Mucosa of descending colon (tissue), 3 donors: Measurements from ENCODE around the gene SLC66A2. TPM values are rescaled to one million over a fixed set of nuclear protein-coding genes. Genes with fewer than 3 reads are reported as not detected.

Experiments
- ATAC-seq: fragments of 200-7000 bp; cut with Tn5 transposase; one replicate; pipeline ENCODE4 v1.9.1; 2020; ENCODE audit warnings: mild to moderate bottlenecking, moderate library complexity
- DNase-seq, 3 donors: peaks; one replicate each; pipeline ENCODE4 v3.0.0-alpha.2; 2020
- H3K36me3 ChIP-seq: fragments of 200-600 bp; one replicate; pipeline ENCODE4 v1.8.0; 2021; ENCODE audit warnings: low read depth, mild to moderate bottlenecking
- H3K4me1 ChIP-seq: fragments of 200-600 bp; one replicate; pipeline ENCODE4 v1.8.0; 2021; ENCODE audit warnings: low read depth, mild to moderate bottlenecking
- H3K4me3 ChIP-seq: fragments of 200-600 bp; one replicate; pipeline ENCODE4 v1.8.0; 2021; ENCODE audit warnings: mild to moderate bottlenecking
- H3K9me3 ChIP-seq: fragments of 200-600 bp; one replicate; pipeline ENCODE4 v1.8.0; 2021; ENCODE audit warnings: mild to moderate bottlenecking
- CTCF ChIP-seq: fragments of 200-600 bp; IDR thresholded peaks from one replicate; pipeline ENCODE4 v1.8.0; 2022; ENCODE audit warnings: antibody characterized with exemption, mild to moderate bottlenecking
- intact Hi-C, 2 donors: fragments of 100-400 bp; cut with DNase I in 1 of 2; cut with micrococcal nuclease in 1 of 2; formaldehyde crosslinking; loops; one replicate each; pipeline versions ENCODE4 v1.11.0 to v1.11.1; 2022; cut with DNase I, micrococcal nuclease
- total RNA-seq, 3 donors: library from RNA; stranded (reverse); fragmentation: NEBNext Ultra II Directional in 2 of 3; extraction: Animal tissue kit (Norgen Biotek cat#: 25700) in 2 of 3; gene quantifications; one replicate each; pipeline versions ENCODE4 v1.2.1 to v1.2.4, GENCODE V29; 2021 to 2023
- donor health status: DM: no; HTN: no; CAD: no; lungs with moderate emphysema.
- donor health status: DM: no; HTN: no; CAD: no.
- donor health status: DM: no; HTN: yes; CAD: no.

SLC66A2 gene
- total RNA-seq, 3 donors from 2014 or later, result 54.5 to 90.1 (median 68.6) TPM

DNA sequence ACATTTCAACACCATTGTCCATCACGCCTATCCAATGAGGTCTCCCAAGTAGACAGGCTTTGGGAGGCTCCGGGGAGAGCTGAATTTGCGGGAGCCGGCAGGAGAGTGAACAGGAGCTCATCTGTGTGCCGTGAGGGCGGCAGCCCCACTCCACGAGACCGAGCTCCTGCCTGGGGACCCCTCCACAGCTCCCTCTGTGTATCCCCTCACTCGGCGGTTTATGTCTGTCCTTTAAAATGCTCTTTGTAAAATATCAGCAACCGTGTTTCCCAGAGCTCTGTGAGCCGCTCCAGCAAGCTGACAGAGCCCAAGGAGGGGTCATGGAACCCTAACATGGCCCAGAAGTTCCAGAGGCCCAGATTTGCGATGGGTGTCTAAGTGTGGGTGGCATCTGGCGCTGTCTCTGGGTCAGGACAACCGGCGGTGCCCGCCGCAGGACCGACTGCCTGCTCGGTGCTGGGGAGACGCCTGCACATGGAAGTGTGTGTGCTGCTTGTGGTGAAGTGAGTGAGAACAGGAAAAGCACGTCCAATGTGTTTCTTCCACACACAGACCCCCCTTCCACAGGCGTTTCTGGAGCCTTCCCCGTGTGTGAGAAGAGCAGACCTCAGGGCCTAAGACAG is 34.8 kb downstream of the SLC66A2 start:
- no peak overlapping the region for H3K4me3 ChIP-seq
- intact Hi-C loops, result no loop called here
- no peak for TF ChIP-seq CTCF
- no peaks in the 10 kb centered on the region for H3K9me3 ChIP-seq
- H3K4me1 ChIP-seq, result no peaks in the 10 kb centered on the region
- DNase-seq (peak in 2 of 3 donors; percentile 0 to 7), ATAC-seq (no peak)
- H3K36me3 ChIP-seq, result peaks cover 7% of the 10 kb centered on the region

DNA sequence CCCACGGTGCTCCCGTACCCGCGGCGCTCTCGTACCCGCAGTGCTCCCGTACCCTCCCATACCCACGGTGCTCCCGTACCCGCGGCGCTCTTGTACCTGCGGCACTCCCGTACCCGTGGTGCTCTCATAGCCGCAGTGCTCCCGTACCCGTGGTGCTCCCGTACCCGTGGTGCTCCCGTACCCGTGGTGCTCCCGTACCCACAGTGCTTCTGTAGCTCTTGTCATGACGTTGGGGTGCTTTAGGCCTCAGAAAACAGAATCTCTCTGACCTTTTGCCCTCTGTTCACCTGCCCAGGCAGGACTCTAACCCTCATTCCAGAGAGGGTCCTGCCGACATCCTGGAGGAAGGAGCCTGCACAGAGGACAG is 35.3 kb downstream of the SLC66A2 start:
- Histone ChIP-seq H3K9me3 (no peaks in the 10 kb centered on the region), H3K36me3 (peaks cover 7% of the 10 kb centered on the region)

GRCh38 chr18:79915161-79916127 is 36.0 kb downstream of the SLC66A2 start:
- Histone ChIP-seq H3K4me3 (no peak overlapping the region), H3K9me3 (no peaks in the 10 kb centered on the region), H3K4me1 (no peaks in the 10 kb centered on the region), H3K36me3 (peaks cover 7% of the 10 kb centered on the region)
- TF ChIP-seq CTCF, result no peak
- intact Hi-C loops, result no loop called here
- DNase-seq (peak in 2 of 3 donors; percentile 1 to 13), ATAC-seq (no peak)

More for the DNA sequence above, 35.3 kb downstream of the SLC66A2 start:
- intact Hi-C loops, result no loop called here
- Histone ChIP-seq H3K4me1 (no peaks in the 10 kb centered on the region), H3K4me3 (no peak overlapping the region)
- no peak for TF ChIP-seq CTCF
- DNase-seq, result no peak
- no peak for ATAC-seq

GRCh38 chr18:79914614-79915160 is 36.8 kb downstream of the SLC66A2 start:
- no peaks in the 10 kb centered on the region for H3K4me1 ChIP-seq
- no peaks in the 10 kb centered on the region for H3K9me3 ChIP-seq
- DNase-seq, result peak in 1 of 3 donors; percentile 20
- intact Hi-C loops, result no loop called here
- no peak overlapping the region for H3K4me3 ChIP-seq
- H3K36me3 ChIP-seq, result peaks cover 7% of the 10 kb centered on the region
- no peak for ATAC-seq
- no peak for TF ChIP-seq CTCF

GRCh38 chr18:79912994-79913831 is 38.2 kb downstream of the SLC66A2 start:
- ATAC-seq, result peak; percentile 5
- H3K4me3 ChIP-seq, result no peak overlapping the region
- H3K4me1 ChIP-seq, result no peaks in the 10 kb centered on the region
- TF ChIP-seq CTCF, result no peak
- intact Hi-C loops, result no loop called here
- no peaks in the 10 kb centered on the region for H3K36me3 ChIP-seq
- H3K9me3 ChIP-seq, result no peaks in the 10 kb centered on the region
- DNase-seq, result no peak
